Erythroblast (primary cell): Measurements from ENCODE around the gene AKAP13.

Experiments
- GATA1 ChIP-seq: IDR thresholded peaks from 2 replicates; pipeline ENCODE4 v1.6.1; 2011; ENCODE audit warnings: low read depth, mild to moderate bottlenecking, control low read depth, low read length, moderate library complexity
- POLR2A ChIP-seq: IDR thresholded peaks from 2 replicates; pipeline ENCODE4 v1.6.1; 2011; ENCODE audit warnings: mild to moderate bottlenecking, low read length

- no peak for TF ChIP-seq POLR2A
- TF ChIP-seq GATA1, result no peak
These were observed 203.0 kb downstream of the AKAP13 start for GRCh38 chr15:85583442-85583841.
